Fibroblast of the aortic adventitia (primary cell): ENCODE results near the gene CTBP2. TPM values are rescaled to one million over a fixed set of nuclear protein-coding genes. Genes with fewer than 3 reads are reported as not detected.
A peak's percentile ranks its signal among the peaks of the same experiment; 100 is the strongest.

Experiments used
- DNase-seq: peaks from one replicate; pipeline ENCODE4 v3.0.0-alpha.2; 2010; ENCODE audit warnings: low read depth
- H3K4me3 ChIP-seq: 2 replicates; pipeline ENCODE4 v1.5.1; 2011; ENCODE audit warnings: low read depth, mild to moderate bottlenecking, control low read depth, low read length, moderate library complexity
- total RNA-seq: library from RNA; depleted of rRNA; stranded (reverse); fragments of >200 nt; gene quantifications from 2 replicates; pipeline ENCODE4 v1.2.3, GENCODE V29; 2012; ENCODE audit warnings: low replicate concordance
- TF ChIP-seq, protein P1 (sequence below): IDR thresholded peaks from 2 replicates; pipeline ENCODE4 v1.5.1; 2011; ENCODE audit warnings: mild to moderate bottlenecking, low read length, control low read depth, inconsistent platforms; ENCODE audit not compliant: insufficient read depth

The CTBP2 gene
- total RNA-seq, 1 donor: 45.4 TPM

GRCh38 chr10:125149680-125150047 lies 10.7 kb downstream of the CTBP2 start:
- DNase-seq: no peak
- H3K4me3 ChIP-seq: no peak overlapping the region

DNA sequence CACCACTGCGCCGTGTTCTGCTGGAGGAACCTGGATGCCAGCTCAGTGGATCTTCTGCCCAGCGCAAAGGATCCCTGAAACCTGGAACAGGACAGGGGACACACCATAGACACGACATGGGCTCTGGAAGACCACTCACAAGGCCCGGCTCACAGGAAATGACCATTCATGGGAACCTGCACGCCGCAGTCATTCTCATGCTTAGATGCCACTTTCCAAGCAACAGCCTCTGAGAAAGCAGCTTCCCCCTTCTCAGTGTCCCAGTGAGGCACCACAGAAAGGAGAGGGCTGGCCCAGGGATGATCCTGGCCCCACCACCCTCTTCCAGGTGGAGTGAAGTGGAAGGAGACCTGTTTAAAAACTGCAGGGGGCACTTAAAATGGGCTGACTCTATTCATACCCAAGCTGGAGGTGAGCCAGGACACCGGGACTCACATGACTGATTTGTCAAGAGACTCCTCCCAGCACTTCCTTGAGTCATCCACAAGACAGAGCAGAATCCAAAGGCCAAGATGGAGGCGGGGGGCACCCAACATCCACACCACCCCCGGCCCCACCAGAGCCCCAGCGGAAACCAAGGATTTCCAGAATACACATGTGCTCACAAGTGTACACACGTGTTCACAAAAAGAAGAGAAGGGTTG lies 11.2 kb downstream of the CTBP2 start:
- TF ChIP-seq, protein P1, sequence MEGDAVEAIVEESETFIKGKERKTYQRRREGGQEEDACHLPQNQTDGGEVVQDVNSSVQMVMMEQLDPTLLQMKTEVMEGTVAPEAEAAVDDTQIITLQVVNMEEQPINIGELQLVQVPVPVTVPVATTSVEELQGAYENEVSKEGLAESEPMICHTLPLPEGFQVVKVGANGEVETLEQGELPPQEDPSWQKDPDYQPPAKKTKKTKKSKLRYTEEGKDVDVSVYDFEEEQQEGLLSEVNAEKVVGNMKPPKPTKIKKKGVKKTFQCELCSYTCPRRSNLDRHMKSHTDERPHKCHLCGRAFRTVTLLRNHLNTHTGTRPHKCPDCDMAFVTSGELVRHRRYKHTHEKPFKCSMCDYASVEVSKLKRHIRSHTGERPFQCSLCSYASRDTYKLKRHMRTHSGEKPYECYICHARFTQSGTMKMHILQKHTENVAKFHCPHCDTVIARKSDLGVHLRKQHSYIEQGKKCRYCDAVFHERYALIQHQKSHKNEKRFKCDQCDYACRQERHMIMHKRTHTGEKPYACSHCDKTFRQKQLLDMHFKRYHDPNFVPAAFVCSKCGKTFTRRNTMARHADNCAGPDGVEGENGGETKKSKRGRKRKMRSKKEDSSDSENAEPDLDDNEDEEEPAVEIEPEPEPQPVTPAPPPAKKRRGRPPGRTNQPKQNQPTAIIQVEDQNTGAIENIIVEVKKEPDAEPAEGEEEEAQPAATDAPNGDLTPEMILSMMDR: no peak

More at GRCh38 chr10:125149680-125150047, 10.7 kb downstream of the CTBP2 start:
- TF ChIP-seq, protein P1: no peak

DNA sequence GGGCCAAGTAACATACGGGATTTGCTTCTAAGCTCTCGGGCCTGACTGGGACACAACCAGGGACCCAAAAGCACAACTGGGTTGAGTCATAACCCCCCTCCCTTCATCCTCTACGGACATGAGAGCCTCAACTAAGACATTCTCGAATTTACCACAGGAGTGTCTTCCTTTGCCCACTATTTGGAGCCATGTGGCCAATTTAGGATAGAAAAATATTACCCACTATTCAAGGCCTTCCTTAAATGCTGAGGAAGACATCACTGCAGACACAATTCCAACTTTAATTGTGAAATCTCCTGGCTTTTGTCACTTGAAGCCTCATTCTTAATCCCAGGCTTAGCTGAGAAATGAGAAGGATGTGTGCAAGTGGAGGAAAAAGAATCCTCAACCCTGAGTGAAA lies 11.8 kb downstream of the CTBP2 start:
- no peak for DNase-seq
- TF ChIP-seq, protein P1: no peak
- H3K4me3 ChIP-seq: no peak overlapping the region

More for the DNA sequence above, 11.2 kb downstream of the CTBP2 start:
- no peak overlapping the region for H3K4me3 ChIP-seq
- peak; percentile 78 for DNase-seq

DNA sequence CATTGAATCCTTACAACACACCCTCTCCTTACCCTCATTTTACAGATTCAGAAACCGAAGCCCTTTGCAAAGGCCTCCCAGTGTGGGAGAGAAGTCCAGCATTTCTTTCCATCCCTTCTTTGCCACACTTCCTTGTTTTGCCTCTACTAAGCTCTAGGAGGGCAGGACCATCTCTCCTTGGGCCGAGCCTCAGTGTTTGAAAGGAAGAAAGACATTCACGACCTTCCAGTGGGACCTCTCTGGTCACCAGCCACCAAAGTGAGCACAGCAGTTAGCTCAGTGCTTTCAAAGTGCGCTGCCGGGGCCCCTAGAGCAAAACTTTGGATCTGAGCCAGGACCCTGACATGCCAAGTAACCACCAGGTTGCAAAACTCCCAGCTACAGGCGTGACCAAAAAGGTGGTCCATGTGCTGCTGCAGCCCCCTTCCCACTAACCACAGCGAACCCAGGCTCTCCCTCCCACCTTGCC lies 12.4 kb downstream of the CTBP2 start:
- TF ChIP-seq, protein P1: no peak
- no peak overlapping the region for H3K4me3 ChIP-seq
- DNase-seq: peak; percentile 64

GRCh38 chr10:125146791-125147579 lies 13.4 kb downstream of the CTBP2 start:
- peak; percentile 71 for DNase-seq
- no peak overlapping the region for H3K4me3 ChIP-seq
- TF ChIP-seq, protein P1: no peak

DNA sequence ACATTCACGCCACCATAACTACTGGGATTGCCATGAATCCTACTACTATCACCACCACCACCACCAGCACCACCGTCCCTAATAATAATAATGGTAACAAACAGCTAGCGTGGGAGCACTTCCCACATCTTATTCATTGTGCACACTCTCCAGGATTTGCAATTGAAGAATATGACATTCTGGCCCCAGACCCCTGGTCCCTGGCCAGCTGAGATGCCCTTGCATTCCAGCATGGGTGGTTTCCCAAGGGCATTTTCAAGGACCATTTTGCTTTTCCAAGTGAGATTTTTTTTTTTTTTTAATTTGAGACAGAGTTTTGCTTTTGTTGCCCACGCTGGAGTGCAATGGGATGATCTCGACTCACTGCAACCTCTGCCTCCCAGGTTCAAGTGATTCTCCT lies 14.7 kb downstream of the CTBP2 start:
- H3K4me3 ChIP-seq: no peak overlapping the region
- TF ChIP-seq, protein P1: no peak
- no peak for DNase-seq
